Neural crest cell (in vitro differentiated cells): ENCODE measurements around the gene NLGN4X. TPM values are rescaled to one million over a fixed set of nuclear protein-coding genes. Genes with fewer than 3 reads are reported as not detected.

ENCODE experiments used
- DNase-seq: peaks from one replicate; pipeline ENCODE4 v3.0.0; 2021; ENCODE audit warnings: low read depth, mixed read lengths, low spot score
- H3K27ac Mint-ChIP-seq: one replicate; pipeline ENCODE4 v1.8.0; 2021; ENCODE audit warnings: mild to moderate bottlenecking, mixed read lengths; ENCODE audit not compliant: unreplicated experiment
- H3K27me3 Mint-ChIP-seq: 2 replicates; pipeline ENCODE4 v1.8.0; 2021; ENCODE audit warnings: low read depth, mild to moderate bottlenecking, mixed read lengths
- H3K36me3 Mint-ChIP-seq: 2 replicates; pipeline ENCODE4 v1.8.0; 2021; ENCODE audit warnings: low read depth, mild to moderate bottlenecking, mixed read lengths
- H3K4me1 Mint-ChIP-seq: 2 replicates; pipeline ENCODE4 v1.8.0; 2021; ENCODE audit warnings: mixed read lengths
- H3K4me3 Mint-ChIP-seq: one replicate; pipeline ENCODE4 v1.8.0; 2021; ENCODE audit warnings: mild to moderate bottlenecking, mixed read lengths
- H3K9me3 Mint-ChIP-seq: 2 replicates; pipeline ENCODE4 v1.8.0; 2021; ENCODE audit warnings: mixed read lengths
- total RNA-seq: library from RNA; stranded (reverse); gene quantifications from 2 replicates; pipeline ENCODE4 v1.2.1, GENCODE V29; 2021
- TF ChIP-seq, protein P1 (sequence below): fragments of 200-600 bp; sonication (generic); conservative IDR thresholded peaks from 2 replicates; pipeline ENCODE4 v1.5.0; 2021; ENCODE audit warnings: antibody characterized with exemption, mild to moderate bottlenecking

The NLGN4X gene
- total RNA-seq, 1 donor from 2014 or later, result 57.8 TPM

DNA sequence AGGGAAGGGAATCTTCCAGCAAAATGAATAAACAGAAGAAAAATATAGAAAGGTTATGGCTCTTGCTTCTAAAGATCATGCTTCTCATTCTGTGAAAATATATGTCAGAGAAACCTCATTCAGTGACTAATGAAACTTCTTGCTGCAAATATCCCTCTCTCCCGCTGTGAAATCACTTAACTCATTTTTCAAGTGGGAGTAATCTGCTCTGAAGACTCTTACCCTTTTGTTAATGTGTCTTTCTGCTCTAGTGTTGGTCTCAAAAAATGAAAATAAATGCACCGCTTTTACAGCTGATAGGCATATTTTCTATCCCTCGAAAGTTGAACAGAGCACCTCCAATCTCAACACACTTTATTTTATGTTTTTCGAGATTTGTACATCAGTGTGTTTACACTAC, 252.3 kb downstream of the NLGN4X start:
- H3K27me3 Mint-ChIP-seq, result no peaks in the 10 kb centered on the region
- peaks cover 6% of the 10 kb centered on the region for H3K36me3 Mint-ChIP-seq
- peaks cover 3% of the 10 kb centered on the region for H3K9me3 Mint-ChIP-seq
- TF ChIP-seq, protein P1, sequence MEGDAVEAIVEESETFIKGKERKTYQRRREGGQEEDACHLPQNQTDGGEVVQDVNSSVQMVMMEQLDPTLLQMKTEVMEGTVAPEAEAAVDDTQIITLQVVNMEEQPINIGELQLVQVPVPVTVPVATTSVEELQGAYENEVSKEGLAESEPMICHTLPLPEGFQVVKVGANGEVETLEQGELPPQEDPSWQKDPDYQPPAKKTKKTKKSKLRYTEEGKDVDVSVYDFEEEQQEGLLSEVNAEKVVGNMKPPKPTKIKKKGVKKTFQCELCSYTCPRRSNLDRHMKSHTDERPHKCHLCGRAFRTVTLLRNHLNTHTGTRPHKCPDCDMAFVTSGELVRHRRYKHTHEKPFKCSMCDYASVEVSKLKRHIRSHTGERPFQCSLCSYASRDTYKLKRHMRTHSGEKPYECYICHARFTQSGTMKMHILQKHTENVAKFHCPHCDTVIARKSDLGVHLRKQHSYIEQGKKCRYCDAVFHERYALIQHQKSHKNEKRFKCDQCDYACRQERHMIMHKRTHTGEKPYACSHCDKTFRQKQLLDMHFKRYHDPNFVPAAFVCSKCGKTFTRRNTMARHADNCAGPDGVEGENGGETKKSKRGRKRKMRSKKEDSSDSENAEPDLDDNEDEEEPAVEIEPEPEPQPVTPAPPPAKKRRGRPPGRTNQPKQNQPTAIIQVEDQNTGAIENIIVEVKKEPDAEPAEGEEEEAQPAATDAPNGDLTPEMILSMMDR, result no peak
- H3K4me1 Mint-ChIP-seq, result peaks cover 22% of the 10 kb centered on the region
- no peak overlapping the region for H3K27ac Mint-ChIP-seq
- no peak overlapping the region for H3K4me3 Mint-ChIP-seq
- DNase-seq, result no peak

DNA sequence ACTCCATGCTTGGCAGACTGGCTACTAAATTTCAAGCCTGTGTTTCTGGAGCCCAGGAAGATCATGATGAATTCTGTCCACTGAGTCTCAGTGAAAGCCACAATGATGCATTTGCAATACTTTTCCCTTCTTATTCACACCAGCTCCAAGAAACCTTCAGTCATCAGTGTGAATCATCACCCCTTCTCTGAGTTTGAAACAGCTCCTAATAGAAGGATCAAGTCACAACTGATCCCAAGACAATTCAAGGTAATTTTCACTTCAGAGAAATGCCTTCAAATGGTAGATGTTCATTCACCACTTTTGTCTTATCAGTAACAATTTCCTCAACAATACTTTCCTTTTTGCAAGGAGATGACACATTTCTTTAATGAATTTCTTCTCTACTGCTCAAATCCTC, 257.4 kb downstream of the NLGN4X start:
- Mint-ChIP-seq H3K27ac (no peak overlapping the region), H3K4me3 (no peak overlapping the region), H3K27me3 (no peaks in the 10 kb centered on the region), H3K9me3 (peaks cover 3% of the 10 kb centered on the region), H3K36me3 (peaks cover 6% of the 10 kb centered on the region), H3K4me1 (peaks cover 15% of the 10 kb centered on the region)
- DNase-seq, result no peak
- TF ChIP-seq, protein P1, result no peak

DNA sequence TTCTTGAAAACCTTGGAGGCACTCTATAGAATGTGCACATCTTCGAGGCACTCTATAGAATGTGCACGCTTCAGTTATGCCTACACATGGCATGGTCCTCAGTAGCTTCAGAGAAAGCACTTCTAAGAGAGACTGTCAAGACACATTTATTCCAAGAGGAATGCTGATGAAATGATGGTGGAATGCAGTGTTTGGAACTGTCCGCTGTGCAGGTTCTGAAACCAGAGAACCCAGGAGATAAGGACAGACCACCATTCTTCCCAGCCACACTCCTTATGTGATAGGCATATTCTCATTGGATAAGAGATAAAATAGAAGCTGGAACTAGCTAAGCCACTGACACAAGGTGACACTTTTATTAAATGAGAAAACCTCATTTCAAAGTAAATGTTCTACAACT, 263.3 kb downstream of the NLGN4X start:
- Mint-ChIP-seq H3K4me3 (no peak overlapping the region), H3K27ac (no peak overlapping the region), H3K27me3 (no peaks in the 10 kb centered on the region), H3K36me3 (no peaks in the 10 kb centered on the region), H3K4me1 (no peaks in the 10 kb centered on the region), H3K9me3 (no peaks in the 10 kb centered on the region)
- TF ChIP-seq, protein P1, result no peak
- no peak for DNase-seq

DNA sequence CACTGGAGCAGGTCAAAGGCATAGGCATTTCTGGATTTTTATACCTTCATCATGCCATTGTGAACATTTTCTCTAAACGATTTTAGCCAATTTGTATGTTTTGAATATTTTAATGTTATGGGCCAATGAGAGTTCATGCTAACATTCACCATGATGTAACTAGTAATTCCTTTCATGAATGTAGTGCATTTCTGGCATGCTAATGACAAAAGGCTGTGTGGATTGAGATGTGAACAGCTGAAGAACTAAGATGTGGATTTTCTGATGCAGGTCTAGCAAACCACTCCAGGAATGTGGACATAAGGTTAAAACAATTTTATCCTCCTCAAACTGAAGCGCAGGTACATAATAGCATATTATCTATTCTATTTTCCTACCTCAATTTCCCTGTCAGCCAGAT, 269.4 kb downstream of the NLGN4X start:
- no peaks in the 10 kb centered on the region for H3K9me3 Mint-ChIP-seq
- DNase-seq, result no peak
- no peaks in the 10 kb centered on the region for H3K27me3 Mint-ChIP-seq
- peaks cover 7% of the 10 kb centered on the region for H3K4me1 Mint-ChIP-seq
- H3K4me3 Mint-ChIP-seq, result no peak overlapping the region
- no peak overlapping the region for H3K27ac Mint-ChIP-seq
- peaks cover 2% of the 10 kb centered on the region for H3K36me3 Mint-ChIP-seq
- TF ChIP-seq, protein P1, result no peak

DNA sequence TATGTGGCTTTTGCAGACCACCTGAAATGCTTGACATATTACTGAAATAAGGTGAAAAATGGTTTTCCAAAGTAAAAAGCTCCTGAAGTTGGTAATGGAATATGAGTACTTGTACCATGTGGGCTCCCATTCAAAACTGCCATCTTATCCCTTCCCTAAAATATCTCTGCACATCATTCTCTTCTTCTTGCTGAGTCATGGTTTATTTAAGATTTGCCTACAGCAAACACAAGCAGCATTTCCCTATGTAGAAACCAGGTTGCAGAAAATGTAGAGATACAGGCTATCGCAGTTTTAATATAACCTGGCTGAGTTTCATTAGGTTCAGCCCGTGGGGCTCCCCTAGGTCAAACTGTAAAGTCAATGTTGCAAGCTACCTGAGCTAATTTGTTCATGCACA, 270.1 kb downstream of the NLGN4X start:
- H3K4me3 Mint-ChIP-seq, result no peak overlapping the region
- TF ChIP-seq, protein P1, result no peak
- H3K36me3 Mint-ChIP-seq, result peaks cover 2% of the 10 kb centered on the region
- H3K9me3 Mint-ChIP-seq, result no peaks in the 10 kb centered on the region
- no peak for DNase-seq
- H3K27ac Mint-ChIP-seq, result no peak overlapping the region
- no peaks in the 10 kb centered on the region for H3K27me3 Mint-ChIP-seq
- peaks cover 7% of the 10 kb centered on the region for H3K4me1 Mint-ChIP-seq

DNA sequence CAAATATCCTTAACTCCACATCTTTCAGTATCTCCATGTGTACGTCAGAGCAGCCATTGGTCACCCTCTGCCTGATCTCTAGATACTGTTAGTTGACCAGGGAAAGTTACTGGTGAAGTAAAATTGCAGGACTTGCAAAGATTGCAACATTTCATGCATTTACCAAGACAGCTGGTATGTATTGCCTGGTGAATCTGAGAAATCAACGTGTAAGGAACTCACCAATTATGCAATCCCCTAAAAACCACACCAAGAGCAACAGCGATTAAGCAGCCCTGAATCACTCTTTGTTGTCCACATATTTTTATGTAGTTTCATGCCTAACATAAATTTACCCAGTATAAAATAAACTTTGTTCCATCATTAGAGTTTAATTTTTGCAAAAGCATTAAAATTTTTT, 271.2 kb downstream of the NLGN4X start:
- Mint-ChIP-seq H3K27ac (no peak overlapping the region), H3K4me1 (peaks cover 7% of the 10 kb centered on the region), H3K9me3 (no peaks in the 10 kb centered on the region), H3K27me3 (no peaks in the 10 kb centered on the region), H3K4me3 (no peak overlapping the region), H3K36me3 (peaks cover 2% of the 10 kb centered on the region)
- TF ChIP-seq, protein P1, result no peak
- DNase-seq, result no peak
